Activated naive CD8-positive, alpha-beta T cell treated with anti-CD3 and anti-CD28 coated beads, Interleukin-2, amount 10 ng/mL, durations not matched to agents 7 days and 5 days (primary cell): Measurements from ENCODE around the gene RCC1. TPM values are rescaled to one million over a fixed set of nuclear protein-coding genes. Genes with fewer than 3 reads are reported as not detected.
"Not testable (repeated sequence)": the region's sequence is repeated elsewhere in the genome, so short reads cannot be mapped to it uniquely, and the experiment has no call there.

Source experiments
- ATAC-seq: fragments of 150-1000 bp; cut with Tn5 transposase; one replicate; pipeline ENCODE4 v1.10.0; 2021; ENCODE audit warnings: low read depth, moderate library complexity
- POLR2A ChIA-PET: fragments of 350-600 bp; sonication (Branson Sonifier 250); formaldehyde crosslinking; loops from one replicate; lab custom pipeline; 2021; ENCODE audit warnings: antibody characterized with exemption; lab: Charles Lee
- DNase-seq: peaks from one replicate; pipeline ENCODE4 v3.0.0; 2021
- H3K27ac Mint-ChIP-seq: one replicate; pipeline ENCODE4 v1.8.0; 2022; ENCODE audit warnings: mild to moderate bottlenecking, mixed read lengths
- H3K27me3 Mint-ChIP-seq: one replicate; pipeline ENCODE4 v1.8.0; 2022; ENCODE audit warnings: mild to moderate bottlenecking, moderate library complexity, mixed read lengths
- H3K36me3 Mint-ChIP-seq: one replicate; pipeline ENCODE4 v1.8.0; 2021; ENCODE audit warnings: mild to moderate bottlenecking, mixed read lengths
- H3K4me1 Mint-ChIP-seq: one replicate; pipeline ENCODE4 v1.8.0; 2021; ENCODE audit warnings: mixed read lengths
- H3K4me3 Mint-ChIP-seq: one replicate; pipeline ENCODE4 v1.8.0; 2022; ENCODE audit warnings: mild to moderate bottlenecking, moderate library complexity, mixed read lengths
- H3K9me3 Mint-ChIP-seq: one replicate; pipeline ENCODE4 v1.8.0; 2021; ENCODE audit warnings: mixed read lengths
- total RNA-seq, 2 experiments: library from RNA; stranded (reverse); gene quantifications; one replicate each; pipeline ENCODE4 v1.2.3, GENCODE V29; 2021

RCC1 gene, protein sequence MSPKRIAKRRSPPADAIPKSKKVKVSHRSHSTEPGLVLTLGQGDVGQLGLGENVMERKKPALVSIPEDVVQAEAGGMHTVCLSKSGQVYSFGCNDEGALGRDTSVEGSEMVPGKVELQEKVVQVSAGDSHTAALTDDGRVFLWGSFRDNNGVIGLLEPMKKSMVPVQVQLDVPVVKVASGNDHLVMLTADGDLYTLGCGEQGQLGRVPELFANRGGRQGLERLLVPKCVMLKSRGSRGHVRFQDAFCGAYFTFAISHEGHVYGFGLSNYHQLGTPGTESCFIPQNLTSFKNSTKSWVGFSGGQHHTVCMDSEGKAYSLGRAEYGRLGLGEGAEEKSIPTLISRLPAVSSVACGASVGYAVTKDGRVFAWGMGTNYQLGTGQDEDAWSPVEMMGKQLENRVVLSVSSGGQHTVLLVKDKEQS
- 10 to 100 TPM; 46.2 to 51.7 TPM for total RNA-seq

DNA sequence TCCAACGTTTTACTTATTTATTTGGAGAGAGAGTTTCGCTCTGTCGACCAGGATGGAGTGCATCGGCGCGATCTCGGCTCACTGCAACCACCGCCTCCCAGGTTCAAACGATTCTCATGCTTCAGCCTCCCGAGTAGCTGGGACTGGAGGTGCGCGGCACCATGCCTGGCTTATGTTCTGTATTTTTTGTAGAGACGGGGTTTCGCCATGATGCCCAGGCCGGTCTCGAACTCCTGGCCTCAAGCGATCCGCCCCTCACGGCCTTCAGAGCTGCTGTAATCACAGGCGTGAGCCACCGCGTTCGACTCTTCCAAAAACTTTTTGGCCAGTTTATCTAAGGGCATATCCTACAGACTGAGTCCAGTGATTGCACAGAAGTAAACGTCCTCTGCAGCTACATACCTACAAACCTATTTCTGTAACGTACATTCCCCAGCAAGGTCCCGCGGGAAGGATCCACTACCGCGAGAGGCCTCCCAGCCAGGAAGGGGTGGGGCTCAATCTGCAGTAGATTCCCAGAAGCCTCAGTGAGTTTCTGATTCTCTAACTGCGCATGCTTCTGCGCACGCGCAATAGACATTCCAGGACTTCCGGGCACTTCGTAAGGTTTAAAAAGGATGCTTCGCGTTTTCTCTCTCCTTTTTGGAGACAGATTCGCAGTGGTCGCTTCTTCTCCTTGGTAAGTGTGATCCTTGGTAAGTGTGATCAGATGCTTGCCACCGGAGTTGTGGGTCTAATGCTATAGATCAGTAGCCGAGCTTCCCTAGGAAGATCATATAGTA, at the start of gene RCC1:
Gene RCC1 (plus strand): TSS at position 638 of the 782 bp plus-strand sequence. CDS start 23,824 bp downstream, outside the sequence.
- Mint-ChIP-seq H3K27me3 (no peaks in the 10 kb centered on the region), H3K4me1 (peaks cover 27% of the 10 kb centered on the region), H3K27ac (peak within 1 kb of the TSS; percentile 99), H3K36me3 (peaks cover 46% of the 10 kb centered on the region), H3K9me3 (no peaks in the 10 kb centered on the region), H3K4me3 (peak within 1 kb of the TSS; percentile 99)
- ATAC-seq = peak; percentile 85
- POLR2A ChIA-PET = interaction anchor here (0.6 to 8.2 kb wide), 24 partner anchors 8 to 676 kb away, joined by 3 to 104 read pairs (median 5); partner anchors contain the start of genes EYA3, GMEB1, MED18 and PHACTR4
- peak; percentile 89 for DNase-seq

DNA sequence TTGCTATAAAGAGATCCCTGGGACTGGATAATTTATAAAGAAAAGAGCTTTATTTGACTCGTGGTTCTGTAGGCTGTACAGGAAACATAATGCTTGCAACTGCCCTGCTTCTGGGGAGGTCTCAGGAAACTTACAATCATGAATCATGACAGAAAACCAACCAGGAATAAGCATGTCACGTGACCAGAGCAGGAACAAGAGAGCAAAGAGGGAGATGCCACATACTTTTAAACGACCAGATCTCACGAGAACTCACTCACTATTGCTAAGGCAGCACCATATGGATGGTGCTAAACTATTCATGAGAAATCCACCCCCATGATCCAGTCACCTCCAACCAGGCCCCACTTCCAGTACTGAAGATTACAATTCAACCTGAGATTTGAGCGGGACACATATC, 49.8 kb upstream of the RCC1 start:
- H3K4me1 Mint-ChIP-seq = peaks cover 16% of the 10 kb centered on the region
- peak overlapping the region; percentile 58 for H3K27ac Mint-ChIP-seq
- peaks cover 12% of the 10 kb centered on the region for H3K36me3 Mint-ChIP-seq
- no peak for DNase-seq
- peak overlapping the region; percentile 2 for H3K4me3 Mint-ChIP-seq
- H3K27me3 Mint-ChIP-seq = no peaks in the 10 kb centered on the region
- no peaks in the 10 kb centered on the region for H3K9me3 Mint-ChIP-seq
- POLR2A ChIA-PET = no interaction called here
- ATAC-seq = peak; percentile 81

DNA sequence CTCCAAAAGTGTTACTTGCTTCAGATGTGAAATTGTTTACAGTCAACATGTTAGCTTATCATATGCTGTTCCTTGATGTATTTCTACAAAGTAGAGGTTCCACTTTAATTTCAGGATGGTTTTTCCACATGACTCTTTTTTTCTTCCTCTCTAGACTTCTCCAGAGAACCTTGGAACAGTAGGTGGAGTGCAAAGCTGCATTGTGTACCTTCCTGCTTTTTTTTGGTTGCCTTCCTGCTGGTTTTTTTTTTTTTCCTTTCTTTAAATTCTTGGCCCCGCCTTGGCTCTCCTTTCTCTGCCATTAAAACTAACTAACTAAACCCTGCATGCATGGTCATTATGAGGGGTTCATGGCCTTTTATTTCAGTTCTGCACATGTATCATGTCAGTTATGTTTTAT, 48.2 kb upstream of the RCC1 start:
- no peak overlapping the region for H3K27ac Mint-ChIP-seq
- no peaks in the 10 kb centered on the region for H3K9me3 Mint-ChIP-seq
- H3K27me3 Mint-ChIP-seq = no peaks in the 10 kb centered on the region
- POLR2A ChIA-PET = no interaction called here
- DNase-seq = no peak
- H3K4me3 Mint-ChIP-seq = no peak overlapping the region
- peaks cover 16% of the 10 kb centered on the region for H3K4me1 Mint-ChIP-seq
- peaks cover 15% of the 10 kb centered on the region for H3K36me3 Mint-ChIP-seq
- no peak for ATAC-seq

DNA sequence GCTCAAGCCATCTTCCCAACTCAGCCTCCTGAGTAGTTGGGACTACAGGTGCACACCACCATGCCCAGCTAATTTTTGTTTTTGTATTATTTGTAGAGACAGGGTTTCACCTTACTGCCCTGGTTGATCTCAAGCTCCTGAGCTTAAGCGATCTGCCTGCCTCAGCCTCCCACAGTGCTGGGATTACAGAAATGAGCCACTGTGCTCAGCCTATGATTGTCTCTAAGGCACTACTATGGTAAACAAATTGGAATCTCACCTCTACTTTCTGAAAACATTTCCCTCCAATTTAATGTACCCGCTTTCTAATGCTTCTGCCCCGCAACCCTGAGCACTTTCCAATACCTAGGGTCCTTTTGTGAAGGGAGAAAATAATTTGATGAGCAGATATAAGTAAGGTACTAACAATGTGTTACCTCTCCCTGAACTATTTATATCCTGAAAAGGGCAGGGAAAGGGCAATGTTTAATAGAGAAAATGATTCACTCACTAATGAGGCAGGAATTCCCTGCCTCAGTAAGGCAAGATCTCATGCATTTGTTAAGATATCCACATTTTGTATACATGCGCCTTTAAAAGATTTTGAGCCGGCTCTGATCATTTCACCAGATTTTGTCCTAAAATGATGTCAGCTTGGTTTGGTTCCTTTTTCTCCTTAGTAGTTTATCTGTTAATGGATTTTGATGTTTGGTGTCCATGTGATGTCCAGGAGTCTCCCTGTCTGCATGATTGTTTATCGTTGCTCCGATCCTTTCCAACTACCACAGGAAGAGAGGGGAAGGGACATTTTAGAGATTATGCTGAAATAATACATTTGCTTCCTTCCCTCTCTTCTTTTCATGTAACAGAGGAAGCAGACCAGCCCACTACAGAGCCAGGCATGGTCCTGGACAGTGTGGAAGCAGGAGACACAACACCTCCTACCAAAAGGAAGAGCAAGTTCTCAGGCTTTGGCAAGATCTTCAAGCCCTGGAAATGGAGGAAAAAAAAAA, 47.3 kb upstream of the RCC1 start:
- H3K4me3 Mint-ChIP-seq = no peak overlapping the region
- no peaks in the 10 kb centered on the region for H3K9me3 Mint-ChIP-seq
- no peak overlapping the region for H3K27ac Mint-ChIP-seq
- POLR2A ChIA-PET = no interaction called here
- no peaks in the 10 kb centered on the region for H3K27me3 Mint-ChIP-seq
- DNase-seq = no peak
- peaks cover 16% of the 10 kb centered on the region for H3K4me1 Mint-ChIP-seq
- no peak for ATAC-seq
- peaks cover 15% of the 10 kb centered on the region for H3K36me3 Mint-ChIP-seq

DNA sequence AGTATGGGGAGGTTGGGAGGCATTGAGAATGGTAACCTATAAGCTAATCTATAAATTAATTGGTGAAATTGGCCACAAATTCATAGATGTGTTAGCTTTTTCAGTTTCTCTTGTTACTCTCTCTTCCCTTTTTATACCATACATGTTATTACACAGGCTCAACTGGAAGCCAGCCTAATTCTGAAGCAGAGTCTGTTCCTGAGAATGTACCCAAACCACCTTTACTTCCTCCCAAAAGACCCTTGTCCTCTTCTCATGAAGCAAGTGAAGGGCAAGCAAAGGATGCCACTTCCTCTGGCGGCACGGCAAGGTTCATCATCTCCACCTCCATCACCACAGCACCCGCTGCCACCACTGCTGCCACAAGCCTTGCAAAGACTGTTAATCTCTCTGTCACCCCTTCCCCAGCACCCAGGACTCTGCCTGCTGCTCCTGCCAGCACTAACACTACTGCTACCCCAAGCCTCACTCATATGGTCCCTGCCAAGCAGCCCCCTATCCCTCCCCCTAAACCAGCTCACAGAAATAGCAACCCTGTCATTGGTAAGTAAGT, 39.5 kb upstream of the RCC1 start:
- DNase-seq = peak; percentile 45
- Mint-ChIP-seq H3K4me3 (peak overlapping the region; percentile 45), H3K4me1 (peaks cover 14% of the 10 kb centered on the region), H3K27me3 (no peaks in the 10 kb centered on the region), H3K9me3 (no peaks in the 10 kb centered on the region), H3K27ac (peak overlapping the region; percentile 69), H3K36me3 (peaks cover 11% of the 10 kb centered on the region)
- POLR2A ChIA-PET = interaction anchor here (0.8 kb wide), 1 partner anchor 15 kb away, joined by 3 read pairs; no protein-coding TSS in a partner anchor
- ATAC-seq = peak; percentile 65

DNA sequence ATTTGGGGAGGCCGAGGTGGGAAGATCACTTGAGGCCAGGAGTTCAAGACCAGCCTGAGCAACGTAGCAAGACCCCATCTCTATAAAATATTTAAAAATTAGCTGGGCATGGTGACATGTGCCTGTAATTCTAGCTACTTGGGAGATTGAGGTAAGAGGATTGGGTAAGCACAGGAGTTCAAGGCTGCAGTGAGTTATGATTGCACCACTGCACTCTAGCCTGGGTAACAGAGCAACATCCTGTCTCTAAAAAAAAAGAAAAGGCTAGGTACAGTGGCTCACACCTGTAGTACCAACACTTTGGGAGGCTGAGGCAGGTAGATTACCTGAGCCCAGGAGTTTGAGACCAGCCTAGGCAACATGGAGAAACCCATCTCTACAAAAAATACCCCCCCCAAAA, 35.7 kb upstream of the RCC1 start:
- Mint-ChIP-seq H3K9me3 (no peaks in the 10 kb centered on the region), H3K4me1 (peaks cover 17% of the 10 kb centered on the region), H3K27me3 (no peaks in the 10 kb centered on the region), H3K4me3 (no peak overlapping the region), H3K27ac (no peak overlapping the region), H3K36me3 (peaks cover 8% of the 10 kb centered on the region)
- ATAC-seq = peak; percentile 51
- DNase-seq = no peak
- POLR2A ChIA-PET = interaction anchor here (0.7 to 1.5 kb wide), 2 partner anchors 32 to 221 kb away, joined by 3 to 4 read pairs; no protein-coding TSS in a partner anchor

DNA sequence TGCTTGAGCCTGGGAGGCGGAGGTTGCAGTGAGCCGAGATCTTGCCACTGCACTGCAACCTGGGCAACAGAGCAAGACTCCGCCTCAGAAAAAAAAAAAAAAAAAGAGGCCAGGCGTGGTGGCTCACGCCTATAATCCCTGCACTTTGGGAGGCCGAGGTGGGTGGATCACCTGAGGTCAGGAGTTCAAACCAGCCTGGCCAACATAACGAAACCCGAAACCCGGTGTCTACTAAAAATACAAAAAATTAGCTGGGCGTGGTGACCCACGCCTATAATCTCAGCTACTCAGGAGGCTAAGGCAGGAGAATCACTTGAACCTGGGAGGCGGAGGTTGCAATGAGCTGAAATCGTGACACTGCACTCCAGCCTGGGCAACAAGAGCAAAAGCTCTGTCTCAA, 26.3 kb upstream of the RCC1 start:
- H3K27me3 Mint-ChIP-seq, DNase-seq, H3K36me3 Mint-ChIP-seq, H3K4me1 Mint-ChIP-seq, H3K27ac Mint-ChIP-seq, POLR2A ChIA-PET, ATAC-seq, H3K4me3 Mint-ChIP-seq, H3K9me3 Mint-ChIP-seq: not testable (repeated sequence)

DNA sequence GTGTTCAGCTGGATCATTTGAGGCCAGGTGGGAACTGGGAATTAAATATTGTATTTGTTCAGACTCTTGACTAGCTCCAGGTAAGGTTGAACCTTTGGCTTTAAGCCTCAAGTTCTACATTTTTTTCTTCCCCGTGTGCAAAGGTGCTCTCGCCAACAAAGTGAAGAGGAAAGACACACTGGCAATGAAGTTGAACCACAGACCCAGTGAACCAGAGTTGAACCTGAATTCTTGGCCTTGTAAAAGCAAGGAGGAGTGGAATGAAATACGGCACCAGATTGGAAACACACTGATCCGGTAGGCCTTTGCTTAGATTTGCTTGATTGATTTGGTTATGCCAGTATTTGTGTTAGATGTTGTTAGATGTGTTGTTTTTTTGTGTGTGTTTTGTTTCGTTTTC, 25.5 kb upstream of the RCC1 start:
- no peaks in the 10 kb centered on the region for H3K4me1 Mint-ChIP-seq
- no peaks in the 10 kb centered on the region for H3K9me3 Mint-ChIP-seq
- no peak overlapping the region for H3K4me3 Mint-ChIP-seq
- H3K27ac Mint-ChIP-seq = no peak overlapping the region
- peaks cover 11% of the 10 kb centered on the region for H3K36me3 Mint-ChIP-seq
- H3K27me3 Mint-ChIP-seq = no peaks in the 10 kb centered on the region
- POLR2A ChIA-PET = no interaction called here
- DNase-seq (no peak), ATAC-seq (no peak)

DNA sequence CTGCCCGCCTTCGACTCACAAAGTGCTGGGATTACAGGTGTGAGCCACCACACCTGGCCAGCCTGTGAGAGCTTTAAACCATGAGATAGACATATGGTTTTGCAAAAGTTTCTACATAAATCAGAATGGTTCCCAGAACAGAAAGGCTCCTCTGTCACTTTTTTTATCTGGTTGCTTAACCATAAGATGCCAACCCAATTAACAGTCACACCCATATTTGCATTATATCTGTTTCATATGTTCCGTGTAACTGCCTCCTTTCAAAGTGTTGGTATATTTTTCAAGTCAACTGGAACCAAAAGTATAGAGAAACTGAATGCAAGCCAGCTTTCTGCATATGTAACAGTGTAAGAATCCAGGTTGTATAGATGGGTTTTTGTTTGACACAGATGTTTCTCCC, 23.7 kb upstream of the RCC1 start:
- Mint-ChIP-seq H3K36me3 (peaks cover 11% of the 10 kb centered on the region), H3K27me3 (no peaks in the 10 kb centered on the region), H3K9me3 (no peaks in the 10 kb centered on the region), H3K27ac (no peak overlapping the region), H3K4me1 (no peaks in the 10 kb centered on the region), H3K4me3 (no peak overlapping the region)
- ATAC-seq (no peak), DNase-seq (no peak)
- POLR2A ChIA-PET = interaction anchor here (0.6 to 0.7 kb wide), 2 partner anchors 105 to 154 kb away, joined by 3 read pairs; no protein-coding TSS in a partner anchor

DNA sequence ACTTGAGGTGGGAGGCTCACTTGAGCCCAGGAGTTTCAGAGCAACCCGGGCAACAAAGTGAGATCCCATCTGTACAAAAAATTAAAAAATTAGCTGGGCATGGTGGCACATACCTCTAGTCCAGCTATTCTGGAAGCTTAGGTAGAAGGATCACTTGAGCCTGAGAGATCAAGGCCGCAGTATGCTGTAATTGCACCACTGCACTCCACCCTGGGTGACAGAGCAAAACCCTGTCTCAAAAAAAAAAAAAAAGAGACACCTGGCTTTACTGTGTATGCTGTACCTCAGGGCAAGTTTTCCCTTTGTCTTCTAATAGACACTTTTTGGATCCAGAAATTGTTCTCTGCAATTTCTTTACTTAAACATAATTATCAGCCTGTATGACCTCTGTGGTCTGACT, 23.1 kb upstream of the RCC1 start:
- Mint-ChIP-seq H3K36me3 (peaks cover 10% of the 10 kb centered on the region), H3K27me3 (no peaks in the 10 kb centered on the region), H3K4me3 (no peak overlapping the region), H3K27ac (no peak overlapping the region), H3K4me1 (no peaks in the 10 kb centered on the region), H3K9me3 (no peaks in the 10 kb centered on the region)
- DNase-seq (no peak), ATAC-seq (no peak)
- POLR2A ChIA-PET = no interaction called here

DNA sequence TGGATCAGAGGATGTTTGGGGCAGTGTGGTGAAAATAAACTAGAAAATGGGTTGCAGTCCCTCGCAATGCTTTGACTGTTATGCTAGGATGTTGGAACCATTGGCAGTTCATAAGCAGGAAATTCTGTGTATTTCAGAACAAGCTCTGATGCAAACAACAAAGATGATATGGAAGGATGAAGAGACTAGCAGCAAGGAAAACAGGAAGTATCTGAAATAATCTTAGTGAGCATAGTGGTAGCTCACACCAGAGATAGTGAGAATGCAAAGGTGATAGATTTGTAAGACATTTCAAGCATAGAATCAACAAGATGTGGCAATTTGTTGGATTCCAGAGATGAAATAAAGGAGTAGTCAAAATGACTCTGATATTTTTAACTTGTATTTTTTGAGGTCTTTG, 11.1 kb upstream of the RCC1 start:
- POLR2A ChIA-PET = no interaction called here
- Mint-ChIP-seq H3K36me3 (peaks cover 9% of the 10 kb centered on the region), H3K4me3 (no peak overlapping the region), H3K27me3 (no peaks in the 10 kb centered on the region), H3K9me3 (no peaks in the 10 kb centered on the region), H3K4me1 (peaks cover 3% of the 10 kb centered on the region), H3K27ac (peak overlapping the region; percentile 1)
- ATAC-seq (no peak), DNase-seq (no peak)

DNA sequence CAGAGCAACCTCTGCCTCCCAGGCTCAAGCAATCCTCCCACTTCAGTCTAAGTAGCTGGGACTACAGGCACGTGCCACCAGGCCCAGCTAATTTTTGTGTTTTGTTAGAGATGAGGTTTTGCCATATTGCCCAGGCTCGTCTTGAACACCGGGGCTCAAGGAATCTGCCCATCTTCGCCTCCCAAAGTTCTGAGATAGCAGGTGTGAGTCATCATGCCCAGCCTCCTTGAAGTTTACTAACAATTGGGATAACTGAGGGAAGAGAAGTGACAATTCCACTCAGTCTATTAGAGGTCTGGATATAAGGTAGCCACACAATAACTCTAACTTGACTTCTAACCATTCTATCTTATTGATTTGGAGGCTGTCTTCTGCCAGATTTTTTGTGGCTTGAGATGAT, 6.3 kb upstream of the RCC1 start:
- no peaks in the 10 kb centered on the region for H3K27me3 Mint-ChIP-seq
- peaks cover 6% of the 10 kb centered on the region for H3K36me3 Mint-ChIP-seq
- no peak overlapping the region for H3K27ac Mint-ChIP-seq
- H3K4me3 Mint-ChIP-seq = no peak overlapping the region
- peaks cover 3% of the 10 kb centered on the region for H3K4me1 Mint-ChIP-seq
- ATAC-seq = no peak
- POLR2A ChIA-PET = no interaction called here
- no peak for DNase-seq
- no peaks in the 10 kb centered on the region for H3K9me3 Mint-ChIP-seq
